ENCODE measurements around the gene DIP2C. TPM values are rescaled to one million over a fixed set of nuclear protein-coding genes. Genes with fewer than 3 reads are reported as not detected.

DIP2C gene
- total RNA-seq, 2 donors from 2014 or later = 13.0 to 13.7 TPM

GRCh38 chr10:664301-664700 is 25.2 kb downstream of the DIP2C start:
- no peaks in the 10 kb centered on the region for H3K9me3 Mint-ChIP-seq
- no peaks in the 10 kb centered on the region for H3K36me3 Mint-ChIP-seq (ENCODE audit: low read depth)
- H3K27me3 ChIP-seq (ENCODE audit: control insufficient read depth, insufficient read depth, low read length, poor library complexity, severe bottlenecking) = no peaks in the 10 kb centered on the region
- TF ChIP-seq CTCF (conservative IDR thresholded peaks at IDR 0.05) = no peak
- no peaks in the 10 kb centered on the region for H3K9me3 ChIP-seq (ENCODE audit: control insufficient read depth, low read length)
- 92 to 100% methylated on average over 1 to 7 of the region's 7 CpGs for WGBS, 2 experiments (ENCODE audit: insufficient coverage in 1 of 2, insufficient read length in 1 of 2)
- no peak for DNase-seq
- H3K4me1 Mint-ChIP-seq = peaks cover 10% of the 10 kb centered on the region
- no peak overlapping the region for H3K4me3 ChIP-seq (ENCODE audit: low read length)
- no peak overlapping the region for H3K27ac Mint-ChIP-seq
- H3K4me3 Mint-ChIP-seq = no peak overlapping the region
- no peak overlapping the region for H3K9ac ChIP-seq (ENCODE audit: extremely low read depth, low read length, poor library complexity, severe bottlenecking)
- H3K4me1 ChIP-seq (ENCODE audit: control insufficient read depth, insufficient read depth, low read length) = no peaks in the 10 kb centered on the region
- H3K27ac ChIP-seq (ENCODE audit: low read depth, low read length) = peak overlapping the region; percentile 72
- H3K27me3 Mint-ChIP-seq (ENCODE audit: insufficient read depth) = no peaks in the 10 kb centered on the region
- no peaks in the 10 kb centered on the region for H3K36me3 ChIP-seq (ENCODE audit: control insufficient read depth, insufficient read depth, low read length)

GRCh38 chr10:663831-664251 is 25.6 kb downstream of the DIP2C start:
- DNase-seq = no peak
- no peaks in the 10 kb centered on the region for H3K27me3 ChIP-seq (ENCODE audit: control insufficient read depth, insufficient read depth, low read length, poor library complexity, severe bottlenecking)
- WGBS, 2 experiments (ENCODE audit: insufficient coverage in 1 of 2, insufficient read length in 1 of 2) = 54 to 84% methylated on average over 4 to 13 of the region's 13 CpGs
- no peak for TF ChIP-seq CTCF (conservative IDR thresholded peaks at IDR 0.05)
- Mint-ChIP-seq H3K27me3 (ENCODE audit: insufficient read depth) (no peaks in the 10 kb centered on the region), H3K27ac (no peak overlapping the region), H3K4me1 (peaks cover 10% of the 10 kb centered on the region), H3K4me3 (no peak overlapping the region), H3K36me3 (ENCODE audit: low read depth) (no peaks in the 10 kb centered on the region), H3K9me3 (no peaks in the 10 kb centered on the region)
- H3K4me3 ChIP-seq (ENCODE audit: low read length) = no peak overlapping the region
- H3K27ac ChIP-seq (ENCODE audit: low read depth, low read length) = peak overlapping the region; percentile 72
- no peak overlapping the region for H3K9ac ChIP-seq (ENCODE audit: extremely low read depth, low read length, poor library complexity, severe bottlenecking)
- no peaks in the 10 kb centered on the region for H3K9me3 ChIP-seq (ENCODE audit: control insufficient read depth, low read length)
- no peaks in the 10 kb centered on the region for H3K36me3 ChIP-seq (ENCODE audit: control insufficient read depth, insufficient read depth, low read length)
- H3K4me1 ChIP-seq (ENCODE audit: control insufficient read depth, insufficient read depth, low read length) = no peaks in the 10 kb centered on the region

- Mint-ChIP-seq H3K4me3 (no peak overlapping the region), H3K27me3 (ENCODE audit: insufficient read depth) (no peaks in the 10 kb centered on the region), H3K9me3 (no peaks in the 10 kb centered on the region), H3K4me1 (peaks cover 10% of the 10 kb centered on the region), H3K36me3 (ENCODE audit: low read depth) (no peaks in the 10 kb centered on the region), H3K27ac (no peak overlapping the region)
- peak; percentile 41 for DNase-seq
- no peaks in the 10 kb centered on the region for H3K4me1 ChIP-seq (ENCODE audit: control insufficient read depth, insufficient read depth, low read length)
- no peak for TF ChIP-seq CTCF (conservative IDR thresholded peaks at IDR 0.05)
- no peak overlapping the region for H3K9ac ChIP-seq (ENCODE audit: extremely low read depth, low read length, poor library complexity, severe bottlenecking)
- 88 to 91% methylated on average over 9 of the region's 9 CpGs for WGBS, 2 experiments (ENCODE audit: insufficient coverage in 1 of 2, insufficient read length in 1 of 2)
- H3K36me3 ChIP-seq (ENCODE audit: control insufficient read depth, insufficient read depth, low read length) = no peaks in the 10 kb centered on the region
- H3K9me3 ChIP-seq (ENCODE audit: control insufficient read depth, low read length) = no peaks in the 10 kb centered on the region
- no peaks in the 10 kb centered on the region for H3K27me3 ChIP-seq (ENCODE audit: control insufficient read depth, insufficient read depth, low read length, poor library complexity, severe bottlenecking)
- no peak overlapping the region for H3K4me3 ChIP-seq (ENCODE audit: low read length)
- peak overlapping the region; percentile 72 for H3K27ac ChIP-seq (ENCODE audit: low read depth, low read length)
These were observed 26.1 kb downstream of the DIP2C start for GRCh38 chr10:663466-663751.
